Measurements from ENCODE around the gene ANKS1A.

ANKS1A gene

DNA sequence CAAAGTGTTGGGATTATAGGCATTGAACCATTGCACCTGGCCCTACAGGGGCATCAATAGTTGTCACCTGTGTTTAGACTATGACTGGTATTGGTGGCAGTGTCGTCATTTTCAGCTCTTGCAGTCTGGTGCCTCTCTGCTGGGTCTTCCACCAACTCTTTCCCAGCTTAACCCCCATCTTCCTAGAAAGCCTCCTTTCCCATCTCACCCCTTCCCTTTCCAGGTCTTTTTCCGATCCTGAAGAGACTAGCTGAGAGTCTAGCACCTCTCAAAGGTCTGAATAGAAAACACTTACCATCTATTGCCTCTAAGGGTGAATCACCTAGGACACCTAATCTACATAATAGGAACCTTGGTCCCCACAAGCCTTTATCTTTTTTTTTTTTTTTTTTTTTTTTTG, 181.1 kb downstream of the ANKS1A start:
- Histone ChIP-seq H3K9me3 (ENCODE audit: control insufficient read depth, insufficient read depth, low read depth, low read length) (no peaks in the 10 kb centered on the region), H3K27ac (ENCODE audit: extremely low read depth, low read depth, low read length) (no peak overlapping the region), H3K4me1 (ENCODE audit: control insufficient read depth, insufficient read depth, low read length) (no peaks in the 10 kb centered on the region), H3K4me3 (ENCODE audit: low read depth, low read length) (no peak overlapping the region), H3K36me3 (ENCODE audit: control insufficient read depth in 2 of 2, insufficient read depth in 1 of 2, low read length in 2 of 2) (peaks cover 0 to 27% of the 10 kb centered on the region in 2 experiments; a peak in 2 of 3 replicates)
- POLR2A ChIA-PET, result interaction anchor here (0.7 kb wide), 1 partner anchor 54 kb away, joined by 6 read pairs; no protein-coding TSS in a partner anchor
- TF ChIP-seq ZNF843 (tag by site-specific recombination; IDR thresholded peaks at IDR 0.05) (no peak), KLF10 (tag by site-specific recombination; IDR thresholded peaks at IDR 0.05) (no peak), ZNF23 (tag by site-specific recombination; IDR thresholded peaks at IDR 0.05; ENCODE audit: borderline replicate concordance) (no peak), TCF7L2 (IDR thresholded peaks at IDR 0.05; ENCODE audit: borderline replicate concordance, low read depth, low read length) (no peak), ZNF426 (tag by site-specific recombination; IDR thresholded peaks at IDR 0.05) (no peak), ZNF248 (tag by site-specific recombination; IDR thresholded peaks at IDR 0.05) (no peak), HOXA7 (CRISPR knock-in tag; IDR thresholded peaks at IDR 0.05; ENCODE audit: borderline replicate concordance) (no peak), HOXC10 (CRISPR knock-in tag; IDR thresholded peaks at IDR 0.05) (no peak), ZNF777 (tag by site-specific recombination; IDR thresholded peaks at IDR 0.05; ENCODE audit: borderline replicate concordance) (no peak), MYNN (tag by site-specific recombination; IDR thresholded peaks at IDR 0.05; ENCODE audit: borderline replicate concordance) (no peak), ZNF791 (tag by site-specific recombination; IDR thresholded peaks at IDR 0.05) (no peak), ZNF132 (tag by site-specific recombination; IDR thresholded peaks at IDR 0.05; ENCODE audit: borderline replicate concordance) (no peak), ZNF623 (tag by site-specific recombination; IDR thresholded peaks at IDR 0.05) (no peak)
- TF ChIP-seq, protein P1, sequence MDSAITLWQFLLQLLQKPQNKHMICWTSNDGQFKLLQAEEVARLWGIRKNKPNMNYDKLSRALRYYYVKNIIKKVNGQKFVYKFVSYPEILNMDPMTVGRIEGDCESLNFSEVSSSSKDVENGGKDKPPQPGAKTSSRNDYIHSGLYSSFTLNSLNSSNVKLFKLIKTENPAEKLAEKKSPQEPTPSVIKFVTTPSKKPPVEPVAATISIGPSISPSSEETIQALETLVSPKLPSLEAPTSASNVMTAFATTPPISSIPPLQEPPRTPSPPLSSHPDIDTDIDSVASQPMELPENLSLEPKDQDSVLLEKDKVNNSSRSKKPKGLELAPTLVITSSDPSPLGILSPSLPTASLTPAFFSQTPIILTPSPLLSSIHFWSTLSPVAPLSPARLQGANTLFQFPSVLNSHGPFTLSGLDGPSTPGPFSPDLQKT (IDR thresholded peaks at IDR 0.05; ENCODE audit: borderline replicate concordance, low read depth, low read length), result no peak
- TF ChIP-seq, protein P2, sequence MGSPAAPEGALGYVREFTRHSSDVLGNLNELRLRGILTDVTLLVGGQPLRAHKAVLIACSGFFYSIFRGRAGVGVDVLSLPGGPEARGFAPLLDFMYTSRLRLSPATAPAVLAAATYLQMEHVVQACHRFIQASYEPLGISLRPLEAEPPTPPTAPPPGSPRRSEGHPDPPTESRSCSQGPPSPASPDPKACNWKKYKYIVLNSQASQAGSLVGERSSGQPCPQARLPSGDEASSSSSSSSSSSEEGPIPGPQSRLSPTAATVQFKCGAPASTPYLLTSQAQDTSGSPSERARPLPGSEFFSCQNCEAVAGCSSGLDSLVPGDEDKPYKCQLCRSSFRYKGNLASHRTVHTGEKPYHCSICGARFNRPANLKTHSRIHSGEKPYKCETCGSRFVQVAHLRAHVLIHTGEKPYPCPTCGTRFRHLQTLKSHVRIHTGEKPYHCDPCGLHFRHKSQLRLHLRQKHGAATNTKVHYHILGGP (tag by site-specific recombination; IDR thresholded peaks at IDR 0.05), result no peak
- TF ChIP-seq, protein P3, sequence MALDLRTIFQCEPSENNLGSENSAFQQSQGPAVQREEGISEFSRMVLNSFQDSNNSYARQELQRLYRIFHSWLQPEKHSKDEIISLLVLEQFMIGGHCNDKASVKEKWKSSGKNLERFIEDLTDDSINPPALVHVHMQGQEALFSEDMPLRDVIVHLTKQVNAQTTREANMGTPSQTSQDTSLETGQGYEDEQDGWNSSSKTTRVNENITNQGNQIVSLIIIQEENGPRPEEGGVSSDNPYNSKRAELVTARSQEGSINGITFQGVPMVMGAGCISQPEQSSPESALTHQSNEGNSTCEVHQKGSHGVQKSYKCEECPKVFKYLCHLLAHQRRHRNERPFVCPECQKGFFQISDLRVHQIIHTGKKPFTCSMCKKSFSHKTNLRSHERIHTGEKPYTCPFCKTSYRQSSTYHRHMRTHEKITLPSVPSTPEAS (tag by site-specific recombination; IDR thresholded peaks at IDR 0.05), result no peak
- TF ChIP-seq, protein P4, sequence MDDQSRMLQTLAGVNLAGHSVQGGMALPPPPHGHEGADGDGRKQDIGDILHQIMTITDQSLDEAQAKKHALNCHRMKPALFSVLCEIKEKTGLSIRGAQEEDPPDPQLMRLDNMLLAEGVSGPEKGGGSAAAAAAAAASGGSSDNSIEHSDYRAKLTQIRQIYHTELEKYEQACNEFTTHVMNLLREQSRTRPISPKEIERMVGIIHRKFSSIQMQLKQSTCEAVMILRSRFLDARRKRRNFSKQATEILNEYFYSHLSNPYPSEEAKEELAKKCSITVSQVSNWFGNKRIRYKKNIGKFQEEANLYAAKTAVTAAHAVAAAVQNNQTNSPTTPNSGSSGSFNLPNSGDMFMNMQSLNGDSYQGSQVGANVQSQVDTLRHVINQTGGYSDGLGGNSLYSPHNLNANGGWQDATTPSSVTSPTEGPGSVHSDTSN (CRISPR knock-in tag; IDR thresholded peaks at IDR 0.05), result no peak
- TF ChIP-seq, protein P5, sequence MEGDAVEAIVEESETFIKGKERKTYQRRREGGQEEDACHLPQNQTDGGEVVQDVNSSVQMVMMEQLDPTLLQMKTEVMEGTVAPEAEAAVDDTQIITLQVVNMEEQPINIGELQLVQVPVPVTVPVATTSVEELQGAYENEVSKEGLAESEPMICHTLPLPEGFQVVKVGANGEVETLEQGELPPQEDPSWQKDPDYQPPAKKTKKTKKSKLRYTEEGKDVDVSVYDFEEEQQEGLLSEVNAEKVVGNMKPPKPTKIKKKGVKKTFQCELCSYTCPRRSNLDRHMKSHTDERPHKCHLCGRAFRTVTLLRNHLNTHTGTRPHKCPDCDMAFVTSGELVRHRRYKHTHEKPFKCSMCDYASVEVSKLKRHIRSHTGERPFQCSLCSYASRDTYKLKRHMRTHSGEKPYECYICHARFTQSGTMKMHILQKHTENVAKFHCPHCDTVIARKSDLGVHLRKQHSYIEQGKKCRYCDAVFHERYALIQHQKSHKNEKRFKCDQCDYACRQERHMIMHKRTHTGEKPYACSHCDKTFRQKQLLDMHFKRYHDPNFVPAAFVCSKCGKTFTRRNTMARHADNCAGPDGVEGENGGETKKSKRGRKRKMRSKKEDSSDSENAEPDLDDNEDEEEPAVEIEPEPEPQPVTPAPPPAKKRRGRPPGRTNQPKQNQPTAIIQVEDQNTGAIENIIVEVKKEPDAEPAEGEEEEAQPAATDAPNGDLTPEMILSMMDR (tag by site-specific recombination; IDR thresholded peaks at IDR 0.05), result no peak
- TF ChIP-seq, protein P6, sequence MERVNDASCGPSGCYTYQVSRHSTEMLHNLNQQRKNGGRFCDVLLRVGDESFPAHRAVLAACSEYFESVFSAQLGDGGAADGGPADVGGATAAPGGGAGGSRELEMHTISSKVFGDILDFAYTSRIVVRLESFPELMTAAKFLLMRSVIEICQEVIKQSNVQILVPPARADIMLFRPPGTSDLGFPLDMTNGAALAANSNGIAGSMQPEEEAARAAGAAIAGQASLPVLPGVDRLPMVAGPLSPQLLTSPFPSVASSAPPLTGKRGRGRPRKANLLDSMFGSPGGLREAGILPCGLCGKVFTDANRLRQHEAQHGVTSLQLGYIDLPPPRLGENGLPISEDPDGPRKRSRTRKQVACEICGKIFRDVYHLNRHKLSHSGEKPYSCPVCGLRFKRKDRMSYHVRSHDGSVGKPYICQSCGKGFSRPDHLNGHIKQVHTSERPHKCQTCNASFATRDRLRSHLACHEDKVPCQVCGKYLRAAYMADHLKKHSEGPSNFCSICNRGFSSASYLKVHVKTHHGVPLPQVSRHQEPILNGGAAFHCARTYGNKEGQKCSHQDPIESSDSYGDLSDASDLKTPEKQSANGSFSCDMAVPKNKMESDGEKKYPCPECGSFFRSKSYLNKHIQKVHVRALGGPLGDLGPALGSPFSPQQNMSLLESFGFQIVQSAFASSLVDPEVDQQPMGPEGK (tag by site-specific recombination; IDR thresholded peaks at IDR 0.05), result no peak
- CTCF ChIA-PET, result no interaction called here

Data from HEK293 (cell line).